GM13977 (cell line): Measurements from ENCODE around the gene GAD2.

Experiments
- DNase-seq: peaks from one replicate; pipeline ENCODE4 v3.0.0; 2012; ENCODE audit warnings: low spot score
- in situ Hi-C: fragments of 300-500 bp; cut with MboI; formaldehyde crosslinking; loops from one replicate; pipeline ENCODE4 v1.12.0; 2022; ENCODE audit warnings: low sequenced_read_pairs, low pct_unique_long_range_greater_than_20kb, mixed read lengths, inconsistent platforms; ENCODE audit not compliant: unreplicated experiment
- TF ChIP-seq, protein P1 (sequence below): IDR thresholded peaks from 2 replicates; pipeline ENCODE4 v1.5.1; 2012; ENCODE audit warnings: mild to moderate bottlenecking, control low read depth; ENCODE audit not compliant: insufficient read depth; ENCODE audit errors: extremely low read depth, missing control alignments

GAD2 gene

GRCh38 chr10:26221541-26221940, 5.0 kb downstream of the GAD2 start:
- no peak for DNase-seq
- TF ChIP-seq, protein P1, sequence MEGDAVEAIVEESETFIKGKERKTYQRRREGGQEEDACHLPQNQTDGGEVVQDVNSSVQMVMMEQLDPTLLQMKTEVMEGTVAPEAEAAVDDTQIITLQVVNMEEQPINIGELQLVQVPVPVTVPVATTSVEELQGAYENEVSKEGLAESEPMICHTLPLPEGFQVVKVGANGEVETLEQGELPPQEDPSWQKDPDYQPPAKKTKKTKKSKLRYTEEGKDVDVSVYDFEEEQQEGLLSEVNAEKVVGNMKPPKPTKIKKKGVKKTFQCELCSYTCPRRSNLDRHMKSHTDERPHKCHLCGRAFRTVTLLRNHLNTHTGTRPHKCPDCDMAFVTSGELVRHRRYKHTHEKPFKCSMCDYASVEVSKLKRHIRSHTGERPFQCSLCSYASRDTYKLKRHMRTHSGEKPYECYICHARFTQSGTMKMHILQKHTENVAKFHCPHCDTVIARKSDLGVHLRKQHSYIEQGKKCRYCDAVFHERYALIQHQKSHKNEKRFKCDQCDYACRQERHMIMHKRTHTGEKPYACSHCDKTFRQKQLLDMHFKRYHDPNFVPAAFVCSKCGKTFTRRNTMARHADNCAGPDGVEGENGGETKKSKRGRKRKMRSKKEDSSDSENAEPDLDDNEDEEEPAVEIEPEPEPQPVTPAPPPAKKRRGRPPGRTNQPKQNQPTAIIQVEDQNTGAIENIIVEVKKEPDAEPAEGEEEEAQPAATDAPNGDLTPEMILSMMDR = no peak
- in situ Hi-C loops = no loop called here

DNA sequence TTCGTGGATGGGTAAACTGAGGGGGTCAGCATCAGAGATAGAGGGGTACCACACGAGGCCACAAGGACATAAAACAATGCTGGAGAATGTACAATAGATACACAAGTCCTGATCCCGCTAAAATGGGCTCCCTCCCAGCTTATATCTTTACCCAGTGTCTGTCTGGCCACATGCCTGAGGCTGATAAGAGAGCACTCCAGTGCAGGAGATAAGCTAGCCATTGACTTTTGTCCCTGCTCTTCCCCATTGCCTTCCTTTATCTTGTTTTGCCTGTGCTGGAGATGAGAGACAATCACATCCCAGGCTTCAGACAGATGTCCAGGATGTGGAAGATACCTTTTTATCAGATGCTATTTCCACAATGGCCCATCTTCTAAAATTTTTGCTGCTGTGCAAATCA, 6.0 kb downstream of the GAD2 start:
- TF ChIP-seq, protein P1 = no peak
- in situ Hi-C loops = no loop called here

GRCh38 chr10:26225322-26225721, 8.7 kb downstream of the GAD2 start:
- TF ChIP-seq, protein P1 = no peak
- in situ Hi-C loops = no loop called here

More for the DNA sequence above, 6.0 kb downstream of the GAD2 start:
- no peak for DNase-seq

DNA sequence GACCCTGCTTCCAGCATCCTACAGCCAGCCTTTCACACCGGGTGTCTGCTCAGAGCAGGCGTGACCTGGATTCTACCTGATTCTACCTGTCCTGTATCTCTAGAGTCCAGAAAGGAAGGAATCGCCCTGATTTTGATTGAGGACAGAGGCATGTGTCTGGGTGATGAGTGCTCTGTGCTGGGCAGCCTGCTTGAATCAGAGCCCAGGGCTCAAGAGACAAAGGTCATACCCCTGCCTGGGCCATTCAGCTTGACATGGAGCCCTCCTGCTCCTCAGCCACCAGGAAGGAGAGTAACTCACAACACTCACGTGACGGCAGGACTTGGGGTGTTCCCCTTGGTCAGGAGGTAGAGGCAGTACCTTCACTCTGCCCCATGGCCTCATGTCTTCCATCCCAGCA, 11.2 kb downstream of the GAD2 start:
- in situ Hi-C loops = no loop called here
- TF ChIP-seq, protein P1 = no peak
- no peak for DNase-seq

More at GRCh38 chr10:26225322-26225721, 8.7 kb downstream of the GAD2 start:
- DNase-seq = no peak

- TF ChIP-seq, protein P1 = no peak
- no peak for DNase-seq
- in situ Hi-C loops = no loop called here
Measured at GRCh38 chr10:26232174-26232573, 15.6 kb downstream of the GAD2 start.

GRCh38 chr10:26235761-26236160, 19.2 kb downstream of the GAD2 start:
- no peak for DNase-seq
- in situ Hi-C loops = no loop called here

More at GRCh38 chr10:26235761-26236160, 19.2 kb downstream of the GAD2 start:
- TF ChIP-seq, protein P1 = no peak
